Medulla oblongata (tissue), 1 donor: ENCODE results near the gene SLC9A3.

Experiments
- DNase-seq: peaks from one replicate; pipeline ENCODE4 v3.0.0-alpha.2; 2015; ENCODE audit errors: extremely low spot score

The SLC9A3 gene

DNA sequence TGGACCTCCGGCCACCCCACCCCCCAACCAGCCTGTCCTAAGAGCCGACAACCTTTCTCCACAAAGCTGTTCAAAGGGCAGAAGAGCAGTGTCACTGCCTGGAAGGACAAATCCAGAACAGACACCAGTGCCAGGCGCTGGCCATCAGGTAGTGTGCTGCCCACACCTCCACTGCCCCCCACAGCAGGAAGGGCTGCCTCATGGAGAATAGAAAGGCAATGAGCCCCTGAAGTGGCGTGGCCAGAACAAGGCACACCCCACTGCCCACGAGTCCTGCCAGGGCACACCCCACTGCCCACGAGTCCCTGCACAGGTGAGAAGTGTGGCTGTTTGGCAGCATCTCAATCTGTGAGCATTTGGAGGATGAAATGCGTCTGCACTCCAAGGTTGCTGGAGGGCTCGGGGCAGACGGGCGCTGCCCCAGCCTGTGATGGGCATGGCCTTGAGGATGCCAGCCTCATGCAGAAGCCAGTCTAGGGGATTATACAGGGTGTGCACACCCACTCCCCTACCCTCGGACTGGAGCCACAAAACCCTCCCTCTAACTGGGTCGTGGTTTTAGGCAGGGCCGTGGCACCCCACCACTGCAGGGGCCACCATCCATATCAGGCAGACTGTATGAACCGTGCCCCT lies 2.3 kb upstream of the SLC9A3 start:
- no peak for DNase-seq

DNA sequence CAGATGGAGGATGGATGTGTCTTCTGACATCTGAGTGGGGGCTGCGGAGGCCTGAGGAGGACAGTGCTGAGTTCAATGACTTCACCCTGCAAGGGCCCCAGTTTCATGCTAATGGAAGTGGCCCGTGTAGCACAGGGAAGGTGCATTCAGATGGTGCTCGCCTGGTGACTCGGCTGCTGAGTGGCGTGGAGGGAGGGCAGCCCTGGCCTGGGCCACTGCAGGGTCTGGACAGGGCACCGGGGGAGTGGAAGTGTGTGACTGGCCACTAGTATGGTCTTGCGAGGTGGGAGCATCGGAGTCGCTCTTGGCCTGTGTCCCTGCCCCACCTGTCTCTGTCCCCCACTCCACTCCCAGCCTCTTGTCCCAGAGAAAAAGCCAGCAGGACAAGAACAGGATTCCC lies 1.7 kb upstream of the SLC9A3 start:
- DNase-seq = no peak

DNA sequence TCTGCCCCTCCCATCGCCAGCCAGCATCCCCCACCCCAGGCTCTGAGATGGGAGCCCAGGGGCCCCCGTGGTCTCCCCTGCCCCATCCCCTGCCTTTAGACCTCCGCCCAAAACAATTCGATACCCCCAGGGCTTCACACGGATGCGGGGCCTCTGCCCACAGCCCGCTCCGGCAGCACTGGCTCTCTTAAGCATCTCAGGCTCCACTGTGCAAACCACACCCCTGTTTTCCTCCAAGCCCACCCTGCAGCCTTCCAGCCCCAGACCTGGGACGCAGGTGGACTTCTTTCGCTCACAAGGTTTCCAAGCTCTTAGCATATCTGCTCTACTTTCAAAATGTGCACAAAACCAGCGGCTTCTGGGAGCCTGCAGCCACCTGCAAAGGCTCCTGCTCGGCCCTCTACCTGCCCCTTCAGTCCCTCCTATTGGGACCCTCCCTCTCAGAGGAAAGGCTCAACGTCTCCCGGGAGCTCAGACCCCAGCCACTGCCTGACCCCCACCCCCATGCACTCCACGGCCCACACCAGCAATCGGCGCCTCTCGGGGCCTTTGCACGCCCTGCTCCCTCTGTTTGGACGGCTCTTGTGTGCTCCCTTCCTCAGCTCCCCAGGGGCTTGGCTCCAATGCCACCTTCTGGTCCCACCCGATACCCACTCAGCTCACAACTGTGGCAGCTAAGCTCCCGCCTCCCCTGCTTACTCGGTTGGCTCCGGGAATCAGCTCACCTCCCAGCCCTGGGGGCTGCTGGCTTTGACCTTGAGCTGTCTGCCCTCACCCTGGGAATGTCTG lies 918 bp upstream of the SLC9A3 start:
- no peak for DNase-seq

DNA sequence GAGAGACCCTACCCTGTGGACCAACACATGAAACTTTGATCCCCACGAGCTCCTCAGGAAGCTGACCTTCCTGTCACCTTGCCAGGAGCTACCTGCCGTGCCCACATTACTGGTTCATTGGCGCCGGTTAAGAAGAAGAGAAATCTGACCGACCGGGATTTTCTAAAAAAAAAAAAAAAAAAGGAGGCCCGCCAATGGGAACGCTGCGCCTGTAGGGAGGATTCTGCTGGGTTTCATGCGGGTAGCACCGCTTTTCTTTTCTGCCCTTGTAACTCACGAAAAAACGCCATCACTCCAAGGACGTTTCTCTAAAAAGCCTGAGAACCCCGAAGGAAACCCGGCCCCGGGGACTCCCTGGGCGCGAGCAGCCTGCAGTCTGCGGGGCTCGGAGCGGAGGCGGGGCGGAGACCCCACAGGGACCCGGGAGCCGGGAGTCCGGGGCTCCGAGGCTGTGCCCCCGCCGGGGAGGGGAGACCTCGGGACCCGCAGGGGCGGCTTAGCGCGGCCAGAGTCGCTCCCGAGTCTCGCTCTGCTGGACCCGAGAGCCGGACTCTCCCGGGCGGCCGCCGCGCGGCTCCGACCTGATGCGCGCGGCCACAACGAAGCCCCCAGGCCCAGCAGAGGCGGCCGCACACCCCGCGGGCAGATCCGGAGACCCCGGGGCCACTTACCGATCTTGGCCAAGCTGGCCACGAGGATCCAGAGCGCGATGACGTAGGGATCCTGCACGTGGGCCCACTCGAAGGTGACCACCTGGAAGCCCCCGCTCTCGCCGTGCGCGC lies 617 bp downstream of the SLC9A3 start:
- no peak for DNase-seq

DNA sequence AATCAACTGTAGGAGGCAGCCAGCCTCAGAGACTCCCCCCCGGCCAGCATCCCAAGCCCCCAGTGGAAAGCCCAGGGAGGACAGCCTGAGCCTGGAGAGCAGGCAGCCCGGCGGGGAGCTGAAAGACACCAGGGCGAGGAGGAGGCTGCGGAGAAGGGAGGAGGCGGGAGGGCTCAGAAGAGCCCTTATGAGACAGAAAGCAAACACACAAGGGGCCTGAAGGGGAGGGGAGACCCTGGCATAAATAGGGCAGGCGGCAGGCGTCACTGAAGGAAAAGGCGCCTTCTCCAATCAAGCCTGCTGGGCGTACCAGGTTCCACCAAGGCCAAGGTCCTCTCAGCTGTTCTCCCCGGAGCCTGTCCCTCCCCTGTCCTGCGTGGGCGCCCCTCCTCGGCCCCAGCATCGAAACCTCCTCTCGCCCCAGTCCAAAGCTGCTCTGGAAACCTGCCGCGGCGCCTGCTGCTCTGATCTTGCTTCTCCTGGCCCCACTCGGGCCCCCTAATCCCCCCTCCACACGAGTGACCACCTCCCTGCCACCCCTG lies 1.3 kb downstream of the SLC9A3 start:
- DNase-seq = no peak

DNA sequence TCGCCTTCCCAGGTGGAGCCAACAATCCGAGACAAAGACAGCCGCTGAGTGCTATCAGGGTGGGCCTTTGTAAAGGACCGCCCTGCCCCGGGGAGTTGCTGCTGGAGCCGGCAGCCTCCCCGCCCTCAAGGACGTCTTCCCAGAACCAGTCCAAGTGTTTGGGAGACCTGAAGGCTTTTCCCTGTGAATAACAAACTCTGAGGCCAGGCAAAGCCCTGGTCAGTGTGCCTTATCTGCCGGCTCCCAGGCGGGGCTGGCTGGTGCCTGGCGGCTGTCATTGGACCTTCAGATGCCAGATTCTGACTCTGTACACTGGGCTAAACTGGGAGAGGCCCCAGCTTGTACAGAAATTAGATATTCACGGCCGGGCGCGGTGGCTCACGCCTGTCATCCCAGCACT lies 2.1 kb downstream of the SLC9A3 start:
- DNase-seq = no peak

DNA sequence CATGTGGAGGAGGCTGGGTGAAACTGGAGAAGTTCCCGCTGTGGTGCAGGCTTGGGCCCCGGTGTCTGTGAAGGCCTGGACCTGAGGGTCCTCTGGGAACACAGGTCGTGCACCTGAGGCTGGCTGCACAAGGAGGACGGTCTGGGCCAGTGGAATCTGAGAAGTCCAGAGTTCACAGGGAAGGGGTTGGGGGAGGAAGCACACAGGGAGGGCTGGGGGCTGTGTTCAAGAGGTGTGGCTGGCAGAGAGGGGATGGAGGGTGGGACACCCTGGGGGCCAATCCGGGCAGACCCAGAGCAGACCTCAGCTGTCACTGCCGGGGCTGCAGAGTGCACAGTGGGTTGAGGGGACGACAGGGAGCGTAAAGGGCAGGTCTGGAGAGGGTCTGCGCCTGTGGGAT lies 2.6 kb downstream of the SLC9A3 start:
- no peak for DNase-seq

DNA sequence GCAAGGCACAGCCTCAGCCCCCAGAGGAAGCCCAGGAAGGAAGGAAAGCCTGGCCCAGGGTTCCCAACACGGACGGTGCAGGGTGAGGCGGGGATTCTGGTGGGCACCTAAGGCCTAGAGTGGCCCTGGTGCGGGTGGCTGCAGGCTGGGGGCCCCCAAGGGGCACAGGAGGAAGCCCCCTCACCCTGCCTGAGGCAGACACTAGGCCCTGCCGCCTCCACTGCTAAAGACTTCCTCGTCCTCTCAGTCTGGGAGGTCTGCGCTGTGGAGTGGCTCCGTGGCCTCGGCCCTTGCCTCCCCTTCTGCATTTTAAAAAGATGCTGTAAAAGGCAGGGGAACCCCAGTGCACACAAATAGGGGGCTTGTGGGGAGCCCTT lies 3.4 kb downstream of the SLC9A3 start:
- no peak for DNase-seq

DNA sequence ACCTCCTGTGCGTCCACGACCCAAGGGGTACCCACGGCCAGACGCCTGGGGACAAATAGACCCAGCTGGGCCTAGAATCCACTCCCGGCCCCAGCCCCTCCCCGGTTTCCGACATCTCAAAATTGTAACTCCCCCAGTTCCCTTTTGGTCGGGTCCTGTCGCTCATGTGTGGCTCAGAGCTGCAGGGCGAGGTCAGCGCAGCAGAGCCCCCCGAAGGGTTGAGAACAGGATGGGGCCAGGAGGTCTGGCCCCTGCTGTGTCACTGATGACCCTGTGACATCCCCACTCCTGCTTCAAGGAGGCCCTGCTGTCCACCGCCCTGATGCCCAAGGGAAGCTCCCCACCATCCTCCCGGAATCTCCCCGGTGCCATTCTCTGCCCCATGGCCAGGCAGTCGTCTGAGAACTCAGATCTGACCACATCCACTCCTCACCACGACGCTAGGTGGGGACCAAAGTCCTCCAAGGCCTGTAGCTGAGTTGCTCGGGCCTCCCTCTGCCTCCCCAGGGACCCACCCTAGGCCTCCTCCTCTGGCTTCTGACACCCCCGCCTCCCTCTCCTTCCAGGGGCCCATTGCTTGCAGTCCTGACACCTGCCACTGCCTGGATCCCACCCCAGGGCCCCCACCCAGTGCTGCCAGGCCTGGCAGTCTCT lies 3.9 kb downstream of the SLC9A3 start:
- no peak for DNase-seq

DNA sequence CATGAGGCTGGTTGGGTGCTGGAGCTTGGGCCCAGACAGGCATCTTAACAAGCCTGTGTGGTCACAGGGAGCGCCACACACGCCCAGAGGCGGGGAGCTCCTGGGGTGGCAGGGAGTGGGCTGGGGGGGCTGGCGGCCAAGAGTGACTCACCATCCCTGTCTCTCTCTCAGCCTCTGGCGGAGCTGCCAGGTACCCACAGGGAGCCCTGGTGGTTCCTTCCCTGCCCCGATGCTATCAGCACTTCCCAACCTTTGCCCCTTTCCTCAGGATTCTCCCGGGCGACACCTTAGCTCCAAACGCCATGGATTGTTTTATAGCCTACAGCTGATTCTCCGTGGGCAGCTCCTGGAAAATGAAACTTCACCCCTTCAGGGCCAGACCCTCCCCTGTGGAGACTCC lies 5.5 kb downstream of the SLC9A3 start:
- no peak for DNase-seq

DNA sequence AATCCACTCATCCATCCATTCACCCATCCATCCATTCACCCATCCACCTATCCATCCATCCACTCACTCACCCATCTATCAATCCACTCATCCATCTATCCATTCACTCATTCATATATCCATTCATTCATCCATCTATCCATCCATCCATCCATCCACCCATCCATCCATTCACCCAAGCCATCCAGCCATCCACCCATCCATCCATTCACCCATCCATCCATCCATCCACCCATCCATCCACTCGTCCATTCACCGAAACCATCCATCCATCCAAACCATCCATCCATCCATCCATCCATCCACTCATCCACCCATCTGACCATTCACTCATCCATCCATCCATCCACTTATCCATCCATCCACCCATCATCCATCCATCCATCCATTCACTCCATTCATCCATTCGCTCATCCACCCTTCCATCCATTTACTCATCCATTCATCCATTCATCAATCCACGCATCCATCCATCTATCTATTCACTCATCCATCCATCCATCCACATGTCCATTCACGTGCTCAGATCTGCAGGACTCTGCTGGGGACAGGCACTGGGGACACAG lies 6.6 kb downstream of the SLC9A3 start:
- no peak for DNase-seq

DNA sequence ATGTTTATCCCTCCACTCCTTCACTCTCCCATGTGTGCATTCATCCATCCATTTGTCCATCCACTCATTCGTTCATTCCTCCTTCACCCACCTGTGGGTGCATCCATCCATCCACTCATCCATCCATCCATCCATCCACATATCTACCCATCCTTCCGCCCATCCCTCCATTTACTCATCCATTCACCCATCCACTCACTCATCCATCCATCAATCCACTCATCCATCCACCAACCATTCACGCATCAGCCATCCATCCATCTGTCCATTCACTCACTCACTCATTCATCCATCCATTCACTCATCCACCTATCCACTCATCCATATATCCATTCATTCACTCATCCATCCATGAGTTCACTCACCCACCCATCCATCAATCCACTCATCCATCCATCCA lies 7.3 kb downstream of the SLC9A3 start:
- DNase-seq = no peak

DNA sequence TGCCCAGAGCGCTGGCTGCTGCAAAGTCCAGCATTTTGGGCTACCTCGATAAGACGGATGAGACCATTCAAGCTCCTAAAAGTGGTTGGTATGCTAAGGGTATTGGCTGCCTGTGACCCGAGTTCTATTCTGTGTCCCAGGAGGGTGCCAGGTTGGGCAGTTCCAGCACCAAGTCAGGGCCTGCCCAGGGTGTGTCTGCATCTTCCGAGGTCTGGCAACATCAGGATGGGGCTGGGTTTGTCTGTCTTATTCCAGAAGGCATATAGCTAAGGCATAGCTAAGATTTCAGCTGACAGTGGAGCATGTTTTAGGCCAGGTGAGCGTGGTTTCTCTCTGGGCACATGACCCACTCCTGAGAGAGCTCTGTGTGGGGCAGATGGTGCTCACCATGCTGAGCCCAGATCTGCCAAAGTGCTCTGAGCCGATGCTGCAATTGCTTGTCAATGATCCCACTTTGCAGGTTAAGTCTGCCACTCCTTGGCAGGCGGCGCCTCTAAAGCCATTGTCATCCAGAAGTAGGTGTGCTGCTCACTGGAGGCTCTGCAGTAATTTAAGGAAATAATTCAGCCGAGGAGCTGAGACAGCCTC lies 7.8 kb downstream of the SLC9A3 start:
- DNase-seq = no peak

DNA sequence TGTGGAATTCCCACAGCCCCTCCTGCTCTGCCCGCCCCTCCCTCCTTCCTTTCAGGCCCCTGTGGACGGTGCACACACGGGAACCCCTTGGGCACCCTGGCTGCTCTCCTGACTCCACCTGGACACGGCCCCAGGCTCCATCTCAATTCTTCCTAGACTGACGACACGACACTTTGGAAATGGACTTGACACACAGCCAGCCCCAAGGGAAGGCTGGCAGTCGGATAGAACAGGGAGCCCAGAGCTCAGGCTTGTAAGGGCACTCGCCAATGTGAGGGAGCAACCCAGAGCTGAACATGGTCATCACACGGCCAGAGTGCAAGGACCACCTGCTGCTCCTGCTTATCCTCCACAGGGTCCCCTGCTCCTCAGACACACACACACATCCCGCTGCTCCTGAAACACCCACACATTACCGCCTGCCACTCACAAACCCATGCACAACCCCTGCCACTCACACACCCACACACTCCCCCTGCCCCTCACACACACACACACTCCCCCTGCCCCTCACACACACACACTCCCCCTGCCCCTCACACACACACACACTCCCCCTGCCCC lies 8.9 kb downstream of the SLC9A3 start:
- DNase-seq = no peak

DNA sequence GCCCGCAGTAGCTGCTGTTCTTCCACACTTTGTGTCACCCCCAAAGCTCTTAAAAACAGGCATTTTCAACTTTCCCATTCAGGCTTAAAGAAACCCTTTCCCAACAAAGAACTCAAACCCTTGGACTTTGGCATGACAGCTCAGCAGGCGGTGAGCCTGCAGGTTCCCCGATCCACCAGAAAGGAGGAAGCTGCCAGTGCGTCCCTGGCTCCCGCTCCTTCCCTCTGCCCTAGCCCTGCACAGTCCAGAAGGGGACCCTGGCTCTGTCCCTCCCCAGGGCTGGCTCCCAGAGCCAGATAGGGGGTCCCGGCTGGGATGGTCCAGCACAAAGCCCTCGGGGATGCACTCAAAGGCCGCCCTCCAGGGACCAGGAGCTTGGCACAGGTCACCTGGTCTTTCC lies 9.6 kb downstream of the SLC9A3 start:
- DNase-seq = no peak

DNA sequence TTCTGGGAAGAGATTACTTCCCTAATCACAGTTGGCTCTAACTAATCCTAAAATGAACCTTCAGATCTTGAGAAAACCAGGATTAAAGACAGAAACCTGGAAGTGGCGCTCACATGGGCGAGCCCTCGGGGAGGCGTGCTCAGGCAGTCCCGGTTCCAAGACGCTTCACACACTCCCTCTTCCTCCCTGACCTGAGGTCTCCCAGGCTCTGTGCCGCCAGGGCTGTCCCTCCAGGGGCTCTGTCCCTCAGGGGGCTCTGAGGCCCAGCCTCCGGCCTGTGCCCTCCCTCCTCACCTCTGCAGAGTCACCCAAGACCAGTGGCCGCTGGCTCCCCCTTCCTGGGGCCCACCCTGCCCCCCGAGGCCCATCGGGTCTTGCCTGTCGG lies 10.2 kb downstream of the SLC9A3 start:
- no peak for DNase-seq

DNA sequence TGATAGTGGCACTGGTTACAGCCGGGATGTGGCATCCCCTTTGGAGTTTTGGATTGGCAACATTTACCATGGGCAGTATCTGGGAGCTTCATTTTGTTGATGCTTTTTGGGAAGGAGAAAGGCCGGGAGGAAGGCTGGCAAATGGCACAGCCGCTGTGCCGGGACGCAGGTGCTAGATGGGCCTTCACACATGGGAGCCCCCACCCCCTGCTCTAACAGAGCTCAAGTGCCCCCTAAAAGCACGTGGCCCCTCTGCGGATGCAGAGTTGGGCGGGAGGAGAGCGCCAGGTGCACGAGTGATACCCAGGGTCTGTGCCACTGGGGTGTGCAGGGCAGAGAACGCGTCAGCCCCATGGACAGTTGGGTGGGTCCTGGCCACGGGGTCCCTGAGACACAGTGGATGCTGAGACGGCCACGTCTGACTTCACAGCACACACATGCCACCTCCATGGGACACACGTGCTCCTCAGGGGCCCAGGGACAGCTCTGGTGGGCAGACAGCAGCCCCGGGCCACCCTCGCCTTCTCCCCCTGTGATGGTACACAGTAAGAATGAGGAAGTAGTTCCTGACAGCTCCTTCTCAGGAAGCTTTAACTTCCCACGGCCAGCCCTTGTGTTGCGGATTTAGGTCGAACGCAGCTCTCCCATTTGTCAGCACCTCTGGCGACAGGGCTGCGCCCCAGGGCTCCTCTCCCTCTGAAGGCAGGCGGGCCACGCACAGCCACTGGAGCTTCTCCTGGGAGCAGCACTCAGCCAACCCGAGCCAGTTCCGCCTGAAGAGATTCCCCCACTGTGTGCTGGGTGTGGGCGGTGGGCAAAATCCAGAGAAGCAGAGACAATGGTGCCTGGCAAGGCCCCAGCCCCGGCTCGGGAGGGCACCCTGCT lies 10.8 kb downstream of the SLC9A3 start:
- no peak for DNase-seq

DNA sequence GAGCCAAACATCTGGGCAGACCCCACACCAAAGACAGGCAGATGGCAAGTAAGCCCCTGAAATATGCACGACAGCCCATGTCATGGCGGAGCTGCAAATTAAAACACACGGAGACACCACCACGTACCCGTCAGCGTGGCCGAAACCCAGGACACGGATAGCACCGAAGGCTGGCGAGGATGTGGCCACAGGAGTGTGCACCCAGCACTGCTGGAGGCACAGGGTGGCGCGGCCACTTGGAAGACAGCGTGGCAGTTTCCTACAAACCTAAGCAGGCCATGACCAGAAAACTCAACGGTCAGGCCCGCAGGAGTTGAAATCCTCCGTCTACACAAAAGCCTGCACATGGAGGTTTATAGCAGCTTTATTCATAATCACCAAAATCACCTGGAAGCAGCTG lies 12.8 kb downstream of the SLC9A3 start:
- DNase-seq = no peak

DNA sequence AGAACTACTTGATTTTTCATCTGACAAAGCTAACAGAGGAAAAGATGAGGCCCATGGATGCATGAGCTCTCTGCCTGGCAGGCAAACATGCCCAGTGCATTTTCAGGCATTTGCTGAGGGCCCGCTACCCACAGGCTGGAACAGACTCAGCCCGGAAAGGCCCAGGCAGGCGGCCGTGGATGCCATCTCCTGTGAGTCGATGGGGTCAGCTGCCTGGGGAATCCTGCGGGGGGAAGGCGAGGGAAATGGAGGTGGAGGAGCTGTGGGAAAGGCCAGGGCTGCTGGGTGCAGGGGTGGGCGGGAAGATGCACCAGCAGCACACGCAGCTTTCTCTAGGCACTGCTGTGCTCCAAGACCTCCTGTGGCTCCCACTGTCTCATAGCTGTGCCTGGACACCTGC lies 13.7 kb downstream of the SLC9A3 start:
- no peak for DNase-seq

DNA sequence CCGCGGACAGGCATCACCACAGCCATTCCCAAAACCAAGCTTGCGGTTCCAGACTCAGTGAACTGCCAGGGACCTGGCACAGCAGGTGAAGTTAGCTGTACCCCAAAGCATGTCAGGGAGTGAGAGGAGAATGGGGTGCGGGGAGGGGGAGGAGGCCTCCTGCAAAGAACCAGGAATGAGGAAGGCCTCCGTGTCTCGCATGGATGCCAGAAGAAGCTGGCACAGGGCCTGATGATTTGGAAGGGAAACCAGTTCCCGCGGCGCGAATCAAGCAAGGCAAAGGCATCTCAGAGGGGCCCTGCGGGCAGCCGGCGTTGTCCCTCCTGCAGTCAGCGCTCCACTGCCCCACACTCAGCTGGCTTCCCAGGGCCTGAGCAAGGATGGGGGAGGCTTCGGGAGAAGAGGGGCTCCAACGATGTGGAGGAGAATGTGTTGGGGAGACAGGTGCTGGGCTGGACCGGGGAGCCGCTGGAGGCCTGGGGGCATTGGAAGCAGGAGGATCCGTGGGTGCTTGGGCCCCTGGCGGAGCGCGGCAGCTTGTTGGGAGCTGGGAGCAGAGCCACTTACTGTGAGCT lies 14.6 kb downstream of the SLC9A3 start:
- DNase-seq = no peak
